Activated CD8-positive, alpha-beta memory T cell treated with anti-CD3 and anti-CD28 coated beads, Interleukin-2, amount 50 U/mL, for 1 hour (primary cell): ENCODE data around the gene TADA1.

Experiments used
- DNase-seq: peaks from one replicate; pipeline ENCODE4 v3.0.0-alpha.2; 2020; ENCODE audit errors: extremely low read depth

Gene TADA1, protein sequence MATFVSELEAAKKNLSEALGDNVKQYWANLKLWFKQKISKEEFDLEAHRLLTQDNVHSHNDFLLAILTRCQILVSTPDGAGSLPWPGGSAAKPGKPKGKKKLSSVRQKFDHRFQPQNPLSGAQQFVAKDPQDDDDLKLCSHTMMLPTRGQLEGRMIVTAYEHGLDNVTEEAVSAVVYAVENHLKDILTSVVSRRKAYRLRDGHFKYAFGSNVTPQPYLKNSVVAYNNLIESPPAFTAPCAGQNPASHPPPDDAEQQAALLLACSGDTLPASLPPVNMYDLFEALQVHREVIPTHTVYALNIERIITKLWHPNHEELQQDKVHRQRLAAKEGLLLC

DNA sequence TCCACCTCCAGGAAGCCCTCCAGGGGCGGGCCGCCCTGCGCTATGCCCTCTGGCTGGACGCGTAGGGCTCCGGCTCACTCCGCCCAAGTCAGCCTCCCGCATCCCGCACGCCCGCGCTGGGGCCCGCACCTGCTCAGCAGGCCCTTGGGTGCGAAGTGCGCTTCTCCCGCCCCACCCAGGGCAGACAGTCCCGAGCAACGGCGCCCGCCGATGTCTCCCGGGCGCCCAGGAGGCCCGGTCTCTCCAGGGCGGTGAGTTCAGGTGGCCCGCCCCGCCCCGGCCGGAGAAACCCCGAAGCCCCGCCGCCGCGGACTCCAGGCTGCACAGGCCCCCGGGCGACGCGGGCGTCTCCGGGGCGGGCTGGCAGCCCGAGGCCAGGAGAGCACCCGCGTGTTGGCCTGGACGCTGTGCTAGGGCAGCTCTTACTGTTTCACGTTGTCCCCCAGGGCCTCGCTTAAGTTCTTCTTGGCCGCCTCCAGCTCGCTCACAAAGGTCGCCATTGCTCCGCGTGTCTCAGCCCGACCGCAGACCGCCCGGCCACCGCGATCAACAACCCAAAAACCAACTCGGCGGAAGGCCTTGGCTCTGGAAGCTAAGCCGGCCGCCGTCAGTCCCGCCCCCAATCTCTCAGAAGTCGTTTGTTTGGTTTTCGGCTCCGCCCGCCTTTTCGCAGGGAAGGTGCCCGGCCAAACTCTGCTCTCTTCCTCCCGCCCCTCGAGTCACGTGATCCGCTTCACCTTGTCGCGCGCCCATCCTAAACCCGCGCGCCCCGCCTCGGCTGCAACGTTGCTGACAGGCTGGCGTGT, at the start of gene TADA1:
Gene TADA1 (minus strand): TSS at position 531 of the 806 bp plus-strand sequence. CDS start 31 bp downstream, at position 500.
- peak; percentile 97 for DNase-seq

DNA sequence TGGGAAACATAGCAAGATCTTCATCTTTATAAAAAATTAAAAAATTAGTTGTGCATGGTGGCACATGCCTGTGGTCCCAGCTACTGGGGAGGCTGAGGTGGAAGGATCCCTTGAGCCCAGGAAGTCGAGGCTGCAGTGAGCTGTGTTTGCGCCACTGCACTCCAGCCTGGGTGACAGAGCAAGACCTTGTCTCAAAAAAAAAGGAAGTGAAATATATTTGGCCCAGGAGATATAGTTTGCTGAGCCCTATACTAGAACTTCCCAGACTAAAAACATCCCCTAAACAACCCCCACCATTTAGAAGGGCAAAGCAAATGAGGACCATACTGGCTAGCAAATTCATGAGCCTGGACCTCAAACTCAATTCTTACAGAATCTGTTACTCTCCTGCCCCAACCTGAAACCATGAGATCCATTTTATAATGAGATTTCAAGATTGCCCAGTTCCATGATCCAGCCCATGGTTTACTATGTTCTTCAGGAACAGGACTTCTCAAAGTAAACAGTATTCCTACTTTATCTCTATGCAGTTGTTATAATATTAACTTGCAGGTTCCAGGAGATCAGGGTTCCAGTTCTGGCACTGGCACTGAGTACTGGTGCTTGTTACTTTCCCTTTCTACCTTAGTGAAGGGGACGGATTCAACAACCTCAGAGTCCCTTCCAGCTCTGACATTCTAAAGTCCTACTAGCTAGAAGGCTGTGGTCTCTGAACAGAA, 48.9 kb upstream of the TADA1 start:
- DNase-seq: no peak

DNA sequence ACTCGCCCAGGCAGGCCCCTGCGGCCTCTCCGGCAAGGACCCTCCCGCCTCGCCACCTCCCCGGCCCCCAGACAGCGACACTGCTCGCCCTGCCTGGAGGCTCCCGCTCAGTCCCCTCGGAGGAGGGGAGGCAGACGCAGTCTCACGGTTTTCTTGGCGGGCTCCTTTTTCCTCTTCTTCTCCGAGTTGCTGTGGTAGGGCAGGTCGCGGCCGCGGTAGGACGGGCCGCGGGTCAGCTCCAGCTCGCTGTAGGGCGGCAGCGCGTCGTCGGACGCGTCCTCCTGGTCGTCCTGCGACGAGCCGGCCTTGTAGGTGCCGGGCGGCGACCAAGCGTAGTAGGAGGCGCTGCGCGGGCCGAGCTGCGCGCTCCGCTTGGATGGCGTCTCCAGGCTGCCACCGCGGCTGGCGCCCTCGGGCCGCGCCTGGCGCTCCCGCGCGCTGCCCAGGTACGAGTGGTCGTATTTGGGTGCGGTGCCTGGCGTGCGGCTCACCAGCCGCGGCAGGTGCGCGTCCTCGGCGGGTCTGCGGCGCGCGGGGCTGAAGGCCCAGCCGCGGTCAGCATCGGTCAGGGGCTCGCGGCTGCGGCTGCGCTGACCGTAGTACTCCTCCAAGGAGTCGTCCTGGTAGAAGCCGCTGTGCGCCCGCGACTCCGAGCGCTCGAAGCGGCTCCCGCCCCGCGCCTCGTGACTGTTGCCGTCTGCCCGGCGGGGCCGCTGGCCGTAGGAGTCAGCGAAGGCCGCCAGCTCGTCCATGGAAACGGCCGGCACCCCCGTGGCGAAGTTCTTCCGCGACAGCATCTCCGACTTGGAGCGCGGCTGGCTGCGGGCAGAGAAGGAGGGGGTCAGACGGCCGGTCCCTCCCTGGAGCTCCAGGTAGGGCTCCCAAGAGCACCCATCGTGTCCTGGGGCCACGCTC, 44.8 kb upstream of the TADA1 start:
- DNase-seq: no peak

DNA sequence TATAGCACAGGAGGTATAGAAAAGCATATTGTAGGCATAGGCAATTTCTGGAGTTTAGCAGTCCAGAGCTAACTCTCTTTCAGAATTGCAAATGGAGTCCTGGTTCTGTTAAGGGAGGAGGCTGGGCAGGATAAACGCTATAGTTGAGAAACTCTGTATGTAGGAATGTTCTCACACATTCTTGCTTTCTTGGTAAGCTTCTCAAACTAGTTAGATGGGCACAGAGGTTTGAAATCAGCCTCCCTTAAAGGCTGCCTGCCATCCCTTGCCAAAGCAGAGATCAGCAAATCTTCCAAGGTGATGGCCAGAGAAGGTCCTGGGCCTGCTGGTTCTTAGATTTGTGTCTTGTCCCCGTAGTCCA, 42.9 kb upstream of the TADA1 start:
- no peak for DNase-seq

DNA sequence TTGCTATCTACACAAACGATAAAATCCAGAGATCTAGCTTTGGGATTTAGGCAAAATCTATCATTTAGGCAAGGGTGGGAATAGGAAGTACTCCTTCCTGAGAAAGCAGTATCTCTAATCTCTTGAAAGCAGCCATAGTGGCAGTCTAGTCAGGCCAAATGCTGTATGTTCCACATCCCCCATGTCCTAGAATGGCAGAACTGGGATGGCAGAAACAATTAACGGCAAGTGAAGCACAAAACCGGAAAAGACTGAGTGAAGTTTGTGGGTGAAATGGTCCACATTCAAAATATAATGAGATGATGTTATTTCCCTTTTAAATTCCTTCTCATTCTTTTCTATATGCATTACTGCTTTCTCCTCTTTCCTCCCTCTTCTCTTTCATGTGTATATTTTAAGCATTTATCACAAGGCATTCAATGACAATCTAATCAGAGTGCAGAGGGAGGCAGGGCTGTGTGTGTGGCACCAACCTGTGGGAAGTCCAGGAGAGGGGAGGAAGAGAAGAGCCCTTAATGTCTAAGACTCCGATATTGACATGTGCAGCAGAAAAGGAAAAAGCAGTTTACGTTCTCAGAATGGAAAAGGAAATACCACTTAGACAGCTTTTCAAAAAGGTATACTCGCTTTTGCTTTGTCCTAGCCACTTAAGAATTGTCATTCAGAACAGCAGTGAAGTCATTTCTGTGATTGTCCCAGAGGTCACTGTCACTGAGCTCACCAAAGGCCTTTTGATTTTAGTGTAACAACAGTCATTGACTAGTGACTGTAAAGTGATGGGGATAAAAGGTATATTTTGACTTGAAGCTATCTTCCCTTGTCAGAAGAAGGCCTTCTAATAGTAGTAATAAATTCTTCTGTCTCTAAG, 42.3 kb upstream of the TADA1 start:
- no peak for DNase-seq

DNA sequence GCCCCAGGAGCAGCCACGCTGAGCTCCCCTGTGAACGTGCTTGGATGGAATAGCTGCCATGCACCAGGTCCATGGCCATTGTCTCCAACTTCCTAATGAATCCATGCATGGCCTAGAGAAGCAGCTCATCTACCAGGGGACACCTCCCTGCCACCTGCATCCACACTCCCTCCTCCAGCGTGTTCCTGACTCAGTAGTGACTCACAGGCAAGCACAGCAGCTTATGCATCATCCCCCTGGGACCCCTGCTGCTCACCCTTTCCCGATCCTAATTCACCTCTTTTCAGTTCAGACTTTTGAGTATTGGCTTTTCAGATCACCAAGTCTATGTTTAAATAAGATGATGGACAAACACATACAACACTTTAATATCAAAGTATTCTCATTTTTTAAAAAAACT, 39.9 kb upstream of the TADA1 start:
- no peak for DNase-seq

DNA sequence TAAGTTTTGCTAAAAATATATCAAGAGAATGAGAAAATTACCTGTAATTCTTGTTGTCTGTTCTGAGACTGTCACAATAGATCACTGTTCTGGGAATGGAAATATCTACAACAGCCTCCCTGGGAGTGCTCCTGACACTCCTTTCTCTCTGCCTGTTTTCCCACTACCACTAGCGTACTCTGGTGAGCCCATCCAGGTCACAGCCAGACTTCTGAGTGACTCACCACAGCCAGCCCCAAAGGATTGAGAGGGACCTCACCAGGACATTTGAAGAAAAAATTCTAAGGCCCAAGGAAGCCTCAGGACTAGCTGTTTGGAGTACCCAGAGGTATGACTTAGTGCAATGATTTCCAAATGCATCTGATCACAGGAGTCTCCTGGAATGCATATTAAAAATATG, 39.0 kb upstream of the TADA1 start:
- no peak for DNase-seq

DNA sequence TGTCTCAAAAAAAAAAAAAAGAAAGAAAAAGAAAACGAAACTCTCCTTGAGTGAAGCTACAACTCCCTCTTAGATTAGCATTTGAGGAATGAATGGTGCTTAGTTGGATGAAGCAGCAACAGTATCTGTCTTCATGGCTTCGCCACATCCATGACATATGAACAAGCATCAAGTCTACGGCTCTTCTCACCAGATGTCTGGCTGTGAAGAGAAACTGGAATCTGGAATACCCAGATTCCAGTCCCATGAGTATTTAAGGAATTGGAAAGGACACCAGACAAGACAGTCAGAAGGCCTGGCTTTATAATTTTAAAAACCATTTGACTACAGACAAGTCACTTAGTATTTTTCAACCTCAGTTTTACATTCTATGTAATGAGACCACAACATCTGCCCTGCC, 38.0 kb upstream of the TADA1 start:
- DNase-seq: no peak

DNA sequence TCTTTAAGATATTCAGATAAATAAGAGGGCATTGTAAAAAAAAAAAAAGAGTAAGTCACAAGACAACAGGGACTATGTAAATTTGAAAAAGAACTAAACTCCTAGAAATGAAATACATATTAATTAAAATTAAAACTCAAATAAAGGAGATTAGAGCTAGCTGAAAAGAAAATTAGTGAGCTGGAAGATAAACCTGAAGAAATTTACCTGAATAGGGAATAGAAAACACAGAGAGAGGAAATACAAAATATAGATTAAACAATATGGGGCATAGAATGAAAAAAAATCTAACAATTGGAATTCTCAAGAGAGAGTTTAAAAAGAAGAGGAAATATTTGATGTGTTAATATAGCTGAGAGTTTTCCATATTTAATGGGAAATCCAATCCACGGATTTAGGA, 35.6 kb upstream of the TADA1 start:
- no peak for DNase-seq

DNA sequence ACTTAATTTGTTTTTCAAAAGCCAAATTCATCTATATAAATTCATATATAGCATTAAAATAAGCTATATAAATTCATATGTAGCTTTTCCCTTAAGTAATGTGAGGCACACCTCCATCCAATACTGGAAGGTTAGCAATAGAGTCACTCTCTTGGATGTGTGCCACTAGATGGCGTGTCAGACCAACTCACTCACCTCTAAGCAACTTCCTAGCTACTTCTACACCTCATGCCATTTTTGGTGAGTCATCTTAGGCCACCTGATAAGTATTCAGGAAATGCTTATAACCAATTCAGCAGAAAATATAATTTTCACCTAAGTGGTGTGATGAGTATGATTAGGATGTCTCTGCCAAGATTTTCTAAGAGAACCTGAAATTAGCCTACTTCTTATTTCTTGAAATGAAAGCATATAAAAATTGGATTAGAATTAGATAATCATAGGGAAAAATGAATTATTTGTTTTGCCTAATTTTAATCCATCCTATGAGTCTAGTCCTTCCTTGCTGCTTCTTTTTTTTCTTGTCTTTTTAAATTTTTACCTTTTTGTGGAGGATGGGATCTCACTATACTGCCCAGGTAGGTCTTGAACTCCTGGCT, 34.4 kb upstream of the TADA1 start:
- DNase-seq: peak; percentile 43

DNA sequence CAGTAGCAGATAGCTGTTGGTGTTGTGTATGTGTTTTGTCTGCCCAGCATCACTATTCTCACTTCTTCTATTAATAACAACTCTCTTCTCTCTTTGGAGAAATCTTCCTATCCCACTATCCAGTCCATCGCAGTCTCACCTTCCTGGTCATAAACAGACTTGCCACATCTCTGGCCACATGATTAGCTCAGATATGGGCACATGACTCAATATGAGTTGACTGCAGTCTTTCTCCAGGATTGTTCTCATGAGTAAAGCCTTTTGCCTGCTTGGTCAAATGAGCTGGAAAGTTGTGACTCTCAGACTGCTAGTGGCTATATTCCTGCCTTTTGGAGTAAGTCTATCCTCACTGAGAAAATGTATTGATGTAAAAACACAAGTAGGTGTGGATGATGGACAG, 32.9 kb upstream of the TADA1 start:
- DNase-seq: no peak

DNA sequence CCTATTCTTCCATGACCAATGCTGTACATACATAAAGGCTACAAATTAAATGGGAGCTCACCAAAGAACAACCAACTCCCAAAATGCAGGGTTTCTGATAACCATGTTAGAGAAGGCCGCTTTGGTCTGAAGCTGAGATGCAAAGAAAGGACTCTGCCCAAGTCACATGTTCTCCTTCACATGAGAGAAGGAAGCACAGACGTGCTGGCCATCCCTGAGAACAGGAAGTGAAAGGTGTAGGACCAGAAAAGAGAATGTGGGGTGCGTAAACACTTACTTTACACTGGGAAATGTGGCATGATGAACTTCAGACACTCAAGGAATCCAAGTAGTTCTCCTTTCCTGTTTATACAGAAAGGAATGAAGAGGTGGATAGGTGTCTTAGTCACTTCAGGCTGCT, 31.7 kb upstream of the TADA1 start:
- DNase-seq: no peak

DNA sequence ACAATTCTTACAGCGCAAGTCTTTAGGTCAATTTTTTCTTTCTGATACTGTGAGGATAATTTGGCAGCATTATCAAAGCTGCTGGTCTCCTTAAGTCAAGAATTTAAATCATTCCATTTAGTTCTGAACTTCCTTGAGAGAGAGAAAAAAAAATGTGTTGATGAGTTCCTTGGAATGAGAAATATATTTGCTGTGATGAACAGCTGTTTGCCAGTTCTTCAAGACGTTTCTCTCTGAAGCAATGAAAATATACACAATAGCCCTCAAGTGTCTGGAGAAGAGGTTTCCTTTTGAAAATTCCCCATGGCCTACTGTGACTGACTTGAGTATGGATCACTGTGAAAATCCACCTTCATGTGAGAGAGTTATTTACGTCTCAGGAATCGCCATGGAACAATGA, 31.0 kb upstream of the TADA1 start:
- DNase-seq: no peak

DNA sequence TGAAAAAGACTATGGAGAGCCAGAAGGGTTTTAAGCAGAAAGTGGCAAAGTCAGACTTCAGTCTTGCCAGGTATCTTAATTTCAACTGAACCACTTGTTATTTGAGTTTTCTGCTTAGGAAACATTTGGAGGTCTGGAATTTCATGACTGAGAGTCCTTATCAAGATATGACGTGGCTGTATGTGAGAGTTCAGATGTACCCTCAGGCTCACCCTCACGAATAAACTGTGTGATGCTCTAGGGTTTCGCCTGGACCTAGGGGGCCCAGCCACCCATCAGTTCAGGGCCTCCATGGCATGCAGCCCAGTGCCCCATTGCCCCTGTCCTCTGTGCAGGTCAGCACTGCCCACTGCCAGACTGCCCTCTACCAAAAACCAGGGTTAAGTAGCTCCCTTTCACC, 30.6 kb upstream of the TADA1 start:
- DNase-seq: no peak

DNA sequence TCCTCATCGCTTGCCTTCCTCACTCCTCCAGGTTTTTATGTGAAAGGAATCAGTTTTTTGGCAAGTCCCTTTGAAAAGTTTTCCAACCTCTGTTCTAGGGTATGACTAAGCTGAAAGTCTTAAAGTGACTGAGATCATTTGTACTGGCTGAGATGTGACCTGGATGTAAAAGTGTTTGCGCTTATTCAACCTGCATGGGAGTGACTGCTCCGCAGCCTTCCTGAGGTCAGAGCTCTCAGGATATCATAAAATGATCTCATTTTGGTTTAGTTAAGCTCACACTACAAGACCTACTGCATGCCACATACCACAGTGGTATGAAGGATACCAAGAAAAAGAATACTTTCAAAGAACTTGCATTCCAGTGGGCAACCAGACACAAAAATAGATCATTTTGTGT, 29.8 kb upstream of the TADA1 start:
- no peak for DNase-seq

DNA sequence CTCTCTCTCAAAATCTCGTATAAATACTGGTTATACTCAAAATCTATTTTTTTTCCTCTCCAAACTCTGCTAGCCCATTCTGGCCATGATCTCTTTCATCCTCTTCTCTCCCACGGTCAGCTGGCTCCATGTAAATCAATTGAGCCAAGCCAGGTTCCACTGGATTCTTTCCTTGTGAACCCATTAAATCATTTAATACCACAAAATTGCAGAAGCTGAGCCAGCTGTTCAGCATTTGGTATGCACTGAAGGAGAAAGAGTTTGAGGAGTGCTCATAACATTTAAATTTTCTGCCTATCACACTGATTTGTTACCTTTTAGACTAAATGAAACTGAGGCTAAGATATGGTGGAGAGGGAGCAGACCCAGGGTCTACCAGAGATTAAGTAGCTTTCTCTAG, 29.1 kb upstream of the TADA1 start:
- no peak for DNase-seq

DNA sequence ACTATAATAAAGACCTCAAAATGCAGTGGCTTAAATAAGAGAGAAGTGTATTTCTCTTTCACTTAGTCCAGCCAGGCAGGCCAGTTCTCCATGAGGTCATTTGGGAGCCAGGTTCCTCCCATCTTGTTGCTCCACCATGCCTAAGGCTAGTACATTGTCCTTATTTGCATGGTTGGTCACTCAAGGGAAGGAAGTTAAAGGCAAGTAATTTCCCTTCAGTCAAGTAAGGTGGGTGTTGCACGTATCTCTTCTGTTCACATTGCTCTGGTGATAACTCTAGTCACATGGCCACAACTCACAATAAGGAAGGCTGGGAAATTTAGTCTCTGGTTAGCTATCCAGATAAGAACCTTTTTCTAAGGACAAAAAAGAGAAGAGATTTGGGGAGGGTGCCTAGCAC, 27.2 kb upstream of the TADA1 start:
- DNase-seq: no peak

DNA sequence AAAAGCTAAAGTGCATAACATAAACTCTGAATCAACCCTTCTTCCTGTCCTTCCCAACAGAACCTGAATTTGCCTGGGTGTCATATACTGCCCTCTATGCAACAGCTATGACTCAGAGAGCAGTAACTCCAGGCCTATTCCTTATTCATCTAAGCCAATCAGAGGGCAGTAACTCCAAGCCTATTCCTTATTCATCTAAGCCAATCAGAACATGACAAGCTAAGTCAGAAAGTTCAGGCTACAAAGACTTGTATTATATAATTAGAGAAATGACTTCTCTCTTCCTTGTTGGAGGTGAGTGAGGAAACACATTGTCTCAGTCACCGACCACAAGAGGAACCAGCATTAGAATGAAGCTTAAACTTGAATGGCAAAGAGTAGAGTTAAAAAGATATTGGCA, 26.2 kb upstream of the TADA1 start:
- DNase-seq: no peak

DNA sequence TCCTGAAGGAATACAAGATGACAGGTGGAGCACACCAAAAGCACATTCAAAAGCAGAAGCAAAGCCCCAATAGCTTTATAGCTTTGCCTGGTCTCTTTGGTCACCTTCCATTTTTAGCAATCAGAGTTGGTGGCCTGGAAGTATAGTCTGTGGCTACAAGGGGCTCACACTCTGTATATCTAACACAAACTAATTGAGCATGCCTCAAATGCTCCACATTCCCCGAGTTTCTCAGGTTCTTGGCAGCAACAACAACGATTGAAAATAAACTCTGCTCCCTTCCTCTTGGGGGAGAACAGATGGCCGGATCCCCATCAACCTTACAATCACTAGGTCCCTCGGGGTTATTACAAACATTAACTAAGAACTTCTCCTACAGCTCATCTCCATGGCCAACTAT, 24.9 kb upstream of the TADA1 start:
- DNase-seq: no peak

DNA sequence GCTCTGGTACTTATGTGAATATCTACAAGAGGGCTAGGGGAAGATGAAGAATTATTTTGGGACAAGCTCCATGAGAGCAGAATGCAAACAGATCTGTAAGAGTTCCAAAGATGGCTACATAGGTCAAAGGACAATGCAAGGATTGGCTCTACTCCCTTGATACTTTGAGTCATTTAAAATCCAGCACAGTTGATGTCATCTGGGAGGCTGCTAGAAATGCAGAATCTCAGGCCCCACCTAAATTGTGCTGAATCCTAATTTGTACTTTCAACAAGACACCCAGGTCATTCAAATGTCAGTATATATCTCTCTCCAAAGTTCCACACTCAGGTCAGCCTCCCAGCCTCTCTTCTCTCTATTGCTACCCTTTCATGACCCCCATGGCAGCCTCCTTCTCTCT, 23.7 kb upstream of the TADA1 start:
- no peak for DNase-seq
